Measurements from ENCODE around the gene GATAD2A.

- TF ChIP-seq CTCF (IDR thresholded peaks at IDR 0.05 in 2 of 3, conservative IDR thresholded peaks at IDR 0.05 in 1 of 3; ENCODE audit: control insufficient read depth in 2 of 3, extremely low read depth in 1 of 3, insufficient read depth in 1 of 3, low read depth in 3 of 3, low read length in 3 of 3) (no peak), BRCA1 (IDR thresholded peaks at IDR 0.05; ENCODE audit: low read depth, low read length) (no peak), MTA2 (IDR thresholded peaks at IDR 0.05; ENCODE audit: low read depth) (no peak), POLR2AphosphoS5 (IDR thresholded peaks at IDR 0.05; ENCODE audit: low read length) (no peak), SP1 (IDR thresholded peaks at IDR 0.05; ENCODE audit: low read depth, low read length) (no peak), PBX3 (IDR thresholded peaks at IDR 0.05; ENCODE audit: insufficient replicate concordance, low read depth, low read length) (no peak), CEBPB (IDR thresholded peaks at IDR 0.05; ENCODE audit: borderline replicate concordance in 1 of 2, low read depth in 2 of 2, low read length in 2 of 2) (no peak), HDAC2 (IDR thresholded peaks at IDR 0.05) (no peak), ESRRA (IDR thresholded peaks at IDR 0.05; ENCODE audit: low read length) (no peak), SUZ12 (IDR thresholded peaks at IDR 0.05; ENCODE audit: unreplicated experiment) (no peak), FOXM1 (IDR thresholded peaks at IDR 0.05; ENCODE audit: low read depth, low read length) (no peak), TAF1 (IDR thresholded peaks at IDR 0.05; ENCODE audit: borderline replicate concordance, low read depth, low read length) (no peak)
Observed at GRCh38 chr19:19471682-19472081, 66.2 kb downstream of the GATAD2A start.

Data from GM12878 (cell line).